NOMO-1 (cell line): Measurements from ENCODE around the gene CCDC190.
A peak's percentile ranks its signal among the peaks of the same experiment; 100 is the strongest.
"Not testable (repeated sequence)": the region's sequence is repeated elsewhere in the genome, so short reads cannot be mapped to it uniquely, and the experiment has no call there.

Source experiments
- DNase-seq, 2 experiments: peaks; one replicate each; lab custom pipeline; 2025; ENCODE audit not compliant: unreplicated experiment in 2 of 2; lab: John Stamatoyannopoulos, UW

Gene CCDC190

GRCh38 chr1:162861101-162861500, at the start of gene CCDC190:
TSS of gene CCDC190 (minus strand) at chr1:162861175. CDS start at chr1:162859646, 1,529 bp downstream.
- DNase-seq: no peak

- DNase-seq: no peak
Measured at GRCh38 chr1:162910161-162910560, 49.2 kb upstream of the CCDC190 start.

GRCh38 chr1:162908780-162909179, 47.8 kb upstream of the CCDC190 start:
- DNase-seq: no peak

- no peak for DNase-seq
Measured at GRCh38 chr1:162908236-162908635, 47.3 kb upstream of the CCDC190 start.

- DNase-seq: no peak
Measured at GRCh38 chr1:162906485-162906884, 45.5 kb upstream of the CCDC190 start.

- no peak for DNase-seq
Measured at GRCh38 chr1:162905174-162906158, 44.5 kb upstream of the CCDC190 start.

GRCh38 chr1:162904579-162904978, 43.6 kb upstream of the CCDC190 start:
- DNase-seq: no peak

- no peak for DNase-seq
Measured at GRCh38 chr1:162904023-162904422, 43.0 kb upstream of the CCDC190 start.

GRCh38 chr1:162903246-162903645, 42.3 kb upstream of the CCDC190 start:
- no peak for DNase-seq

- DNase-seq: peak in 1 of 2 experiments; percentile 15
Measured at GRCh38 chr1:162902416-162902815, 41.4 kb upstream of the CCDC190 start.

GRCh38 chr1:162901243-162901642, 40.3 kb upstream of the CCDC190 start:
- no peak for DNase-seq

GRCh38 chr1:162899422-162900146, 38.6 kb upstream of the CCDC190 start:
- DNase-seq: no peak

GRCh38 chr1:162893612-162893908, 32.6 kb upstream of the CCDC190 start:
- no peak for DNase-seq

- peak; percentile 42 to 86 for DNase-seq
Measured at GRCh38 chr1:162892906-162893611, 32.1 kb upstream of the CCDC190 start.

GRCh38 chr1:162889989-162890388, 29.0 kb upstream of the CCDC190 start:
- no peak for DNase-seq

GRCh38 chr1:162886705-162887104, 25.7 kb upstream of the CCDC190 start:
- DNase-seq: no peak

- DNase-seq: no peak
Measured at GRCh38 chr1:162885265-162885664, 24.3 kb upstream of the CCDC190 start.

- no peak for DNase-seq
Measured at GRCh38 chr1:162884831-162885230, 23.9 kb upstream of the CCDC190 start.

- no peak for DNase-seq
Measured at GRCh38 chr1:162882248-162882674, 21.3 kb upstream of the CCDC190 start.

- no peak for DNase-seq
Measured at GRCh38 chr1:162881590-162881989, 20.6 kb upstream of the CCDC190 start.

- not testable (repeated sequence) for DNase-seq
Measured at GRCh38 chr1:162880617-162881016, 19.6 kb upstream of the CCDC190 start.
